Aorta (tissue), 5 donors: ENCODE results near the gene CREG2. TPM values are rescaled to one million over a fixed set of nuclear protein-coding genes. Genes with fewer than 3 reads are reported as not detected.
A peak's percentile ranks its signal among the peaks of the same experiment; 100 is the strongest.

ENCODE experiments used
- ATAC-seq: fragments of 200-7000 bp; cut with Tn5 transposase; one replicate; pipeline ENCODE4 v1.9.1; 2022; ENCODE audit warnings: moderate library complexity; ENCODE audit not compliant: low FRiP score
- DNase-seq, 2 donors: peaks; one replicate each; pipeline ENCODE4 v3.0.0-alpha.2; 2020
- H3K27ac ChIP-seq, 2 donors: one replicate each; pipeline ENCODE4 v1.5.1; 2013; ENCODE audit warnings: low read length in 2 of 2, mild to moderate bottlenecking in 2 of 2, moderate library complexity in 2 of 2, control low read depth in 1 of 2, inconsistent platforms in 1 of 2, low read depth in 1 of 2
- H3K27me3 ChIP-seq, 2 donors: one replicate each; pipeline ENCODE4 v1.6.1; 2013; ENCODE audit warnings: control low read depth in 1 of 2, low read length in 1 of 2, mild to moderate bottlenecking in 1 of 2, moderate library complexity in 1 of 2; ENCODE audit not compliant: insufficient read depth in 2 of 2, control insufficient read depth in 1 of 2
- H3K36me3 ChIP-seq, 2 donors: one replicate each; pipeline ENCODE4 v1.6.1; 2013; ENCODE audit warnings: control low read depth in 1 of 2, low read length in 1 of 2, mild to moderate bottlenecking in 1 of 2; ENCODE audit not compliant: insufficient read depth in 2 of 2, control insufficient read depth in 1 of 2
- H3K4me1 ChIP-seq, 2 donors: one replicate each; pipeline ENCODE4 v1.6.1; 2013; ENCODE audit warnings: low read length in 2 of 2, control low read depth in 1 of 2, mild to moderate bottlenecking in 1 of 2, moderate library complexity in 1 of 2; ENCODE audit not compliant: insufficient read depth in 2 of 2, control insufficient read depth in 1 of 2
- H3K4me3 ChIP-seq, 2 donors: one replicate each; pipeline ENCODE4 v1.5.1; 2013; ENCODE audit warnings: low read length in 2 of 2, control low read depth in 1 of 2, mild to moderate bottlenecking in 1 of 2
- H3K9me3 ChIP-seq: one replicate; pipeline ENCODE4 v1.6.1; 2013; ENCODE audit warnings: mild to moderate bottlenecking, low read length; ENCODE audit not compliant: control insufficient read depth
- WGBS, 2 donors: extraction: QIAGEN DNeasy Blood & Tissue Kit; methylation state at CpG; one replicate each; pipeline ENCODE4 v1.1.7; 2013; 5-methylcytosine and 5-hydroxymethylcytosine counted together
- intact Hi-C, 2 donors: fragments of 100-400 bp; cut with DNase I; formaldehyde crosslinking; loops; one replicate each; pipeline versions ENCODE4 v1.14.2 to v1.15.0; 2022
- polyA plus RNA-seq, 2 donors: library from polyadenylated mRNA; stranded (reverse); fragments of 200-250 nt; gene quantifications; one replicate each; pipeline ENCODE4 v1.2.3, GENCODE V29; 2013
- total RNA-seq, 2 donors: library from RNA; stranded (reverse); fragmentation: NEBNext Ultra II Directional; extraction: Animal tissue kit (Norgen Biotek cat#: 25700); gene quantifications; one replicate each; pipeline ENCODE4 v1.2.1, GENCODE V29; 2021
- donor health status: healthy with polysubstance abuse.
- donor health status: Bipolar disorder and iron deficiency.
- donor health status: DM: no; HTN: no; CAD: no.
- donor health status: DM: no; HTN: no; CAD: no.
- donor health status: DM: yes; HTN: yes; CAD: no.

CREG2 gene
- total and polyA plus RNA-seq, 4 donors = 0.60 TPM; not detected in 3

DNA sequence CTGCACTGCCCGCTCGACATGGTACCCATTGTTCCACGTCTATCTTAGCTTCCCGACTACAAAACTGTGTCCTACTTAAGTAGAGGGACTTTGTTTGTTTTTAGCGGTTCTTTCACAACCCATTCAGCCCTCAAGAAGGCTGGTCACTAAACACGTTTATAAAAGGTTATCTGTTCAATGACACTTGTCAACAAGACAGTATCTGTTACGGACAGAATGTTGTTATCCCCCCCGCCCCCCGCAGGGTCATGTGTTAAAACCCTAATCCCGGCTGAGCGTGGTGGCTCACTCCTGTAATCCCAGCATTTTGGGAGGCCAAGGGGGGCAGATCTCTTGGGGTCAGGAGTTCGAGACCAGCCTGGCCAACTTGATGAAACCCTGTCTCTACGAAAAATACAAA lies 40.4 kb upstream of the CREG2 start:
- Histone ChIP-seq H3K4me3 (no peak overlapping the region), H3K27ac (no peak overlapping the region), H3K36me3 (no peaks in the 10 kb centered on the region), H3K27me3 (no peaks in the 10 kb centered on the region), H3K4me1 (no peaks in the 10 kb centered on the region), H3K9me3 (no peaks in the 10 kb centered on the region)
- DNase-seq = no peak
- intact Hi-C loops = no loop called here
- WGBS, 2 donors = 95 to 98% methylated on average over 13 of the region's 13 CpGs
- ATAC-seq = no peak

DNA sequence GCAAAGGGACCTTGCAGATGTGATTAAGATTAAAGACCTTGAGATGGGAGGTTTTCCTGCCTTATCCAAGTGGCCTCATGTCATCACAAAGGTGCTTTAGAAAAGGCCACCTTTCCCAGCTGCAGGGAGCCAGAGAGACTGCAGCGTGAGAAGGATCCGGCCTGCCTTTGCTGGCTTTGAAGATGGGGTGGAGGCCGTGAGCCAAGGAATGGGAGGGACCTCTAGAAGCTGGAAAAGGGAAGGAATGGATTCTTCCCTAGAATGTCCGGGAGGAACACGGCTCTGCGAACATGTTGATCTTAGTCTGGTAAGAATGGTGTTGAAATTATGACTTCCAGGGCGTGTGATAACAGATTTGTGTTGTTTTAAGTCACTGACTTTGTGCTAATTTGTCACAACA lies 39.9 kb upstream of the CREG2 start:
- no peaks in the 10 kb centered on the region for H3K36me3 ChIP-seq
- intact Hi-C loops = no loop called here
- no peak for ATAC-seq

DNA sequence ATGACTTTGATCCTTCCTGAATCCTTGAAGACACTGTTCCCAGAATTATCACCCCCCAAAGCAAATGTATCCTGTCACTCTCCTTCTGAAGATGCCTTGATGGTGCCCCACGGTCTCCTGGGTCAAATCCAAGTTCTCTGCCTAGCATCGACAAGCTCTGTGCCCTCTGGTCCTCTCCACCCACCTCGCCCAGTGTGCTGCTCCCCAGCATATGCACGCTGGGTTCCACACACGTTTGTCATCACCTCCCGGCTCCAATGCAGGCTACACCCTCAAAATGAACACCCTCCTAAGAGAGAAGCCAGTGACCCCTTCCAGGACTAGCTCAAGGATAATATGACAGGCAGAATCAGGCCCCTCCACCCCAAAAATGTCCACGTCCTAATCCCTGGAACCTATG lies 39.5 kb upstream of the CREG2 start:
- WGBS, 2 donors = 91 to 92% methylated on average over 7 of the region's 7 CpGs
- no peak for ATAC-seq
- no peaks in the 10 kb centered on the region for H3K4me1 ChIP-seq
- H3K9me3 ChIP-seq = no peaks in the 10 kb centered on the region
- intact Hi-C loops = no loop called here
- H3K4me3 ChIP-seq = no peak overlapping the region
- H3K27ac ChIP-seq = no peak overlapping the region
- no peaks in the 10 kb centered on the region for H3K27me3 ChIP-seq
- DNase-seq = no peak
- no peaks in the 10 kb centered on the region for H3K36me3 ChIP-seq

More for the DNA sequence above, 39.9 kb upstream of the CREG2 start:
- H3K4me3 ChIP-seq = no peak overlapping the region
- H3K9me3 ChIP-seq = no peaks in the 10 kb centered on the region
- H3K27me3 ChIP-seq = no peaks in the 10 kb centered on the region
- H3K4me1 ChIP-seq = no peaks in the 10 kb centered on the region
- DNase-seq = no peak
- 89 to 92% methylated on average over 7 of the region's 7 CpGs for WGBS, 2 donors
- no peak overlapping the region for H3K27ac ChIP-seq

DNA sequence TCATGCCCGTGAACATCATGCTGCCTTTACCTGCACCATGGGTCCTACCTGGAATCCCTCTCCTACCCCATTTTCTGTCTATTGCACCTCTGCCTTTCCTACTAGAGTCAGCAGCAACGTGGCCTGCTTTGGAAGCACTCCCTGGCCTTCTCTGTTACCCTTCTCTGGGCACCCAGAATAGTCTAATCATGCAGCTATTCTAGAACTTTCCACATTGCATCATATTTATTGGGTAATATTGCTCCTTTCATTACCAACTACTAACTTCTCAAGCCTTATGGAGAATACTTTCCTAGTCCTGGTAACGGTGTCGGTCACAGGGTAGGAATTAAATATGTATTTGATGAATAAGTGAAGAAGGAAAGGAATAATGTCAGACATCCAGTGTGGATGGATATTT lies 33.3 kb upstream of the CREG2 start:
- ATAC-seq (no peak), DNase-seq (no peak)
- H3K27me3 ChIP-seq = no peaks in the 10 kb centered on the region
- H3K36me3 ChIP-seq = no peaks in the 10 kb centered on the region
- no peaks in the 10 kb centered on the region for H3K4me1 ChIP-seq
- no peaks in the 10 kb centered on the region for H3K9me3 ChIP-seq
- H3K27ac ChIP-seq = no peak overlapping the region
- intact Hi-C loops = no loop called here
- H3K4me3 ChIP-seq = no peak overlapping the region
- 83 to 86% methylated on average over 4 of the region's 4 CpGs for WGBS, 2 donors

DNA sequence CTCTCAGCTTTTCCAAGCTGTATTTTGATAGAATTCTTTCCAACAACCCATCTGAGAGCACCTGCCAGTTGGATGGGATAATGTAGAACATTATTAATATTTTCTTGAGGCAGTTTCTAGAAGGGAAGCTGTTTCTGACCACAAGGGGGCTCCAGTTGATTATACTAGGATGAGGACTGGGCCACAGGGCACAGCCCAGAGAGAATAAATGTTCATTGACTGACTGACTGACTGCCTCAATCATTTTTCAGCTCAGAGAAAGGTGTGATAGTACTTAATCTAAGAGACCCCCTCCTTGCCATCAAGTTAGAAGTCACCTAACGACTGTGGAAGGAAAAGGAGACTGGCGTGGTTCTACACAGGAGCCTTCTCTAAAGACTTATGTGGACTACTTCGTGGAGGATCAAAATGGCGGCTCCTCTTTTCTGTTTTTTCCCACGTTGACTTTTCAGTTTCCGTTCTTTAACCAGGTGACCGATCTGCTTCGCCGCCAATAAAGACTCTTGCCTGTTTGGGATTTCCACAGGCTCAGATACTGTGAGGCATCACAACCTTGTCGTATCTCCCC lies 31.9 kb upstream of the CREG2 start:
- 91 to 93% methylated on average over 10 of the region's 10 CpGs for WGBS, 2 donors

DNA sequence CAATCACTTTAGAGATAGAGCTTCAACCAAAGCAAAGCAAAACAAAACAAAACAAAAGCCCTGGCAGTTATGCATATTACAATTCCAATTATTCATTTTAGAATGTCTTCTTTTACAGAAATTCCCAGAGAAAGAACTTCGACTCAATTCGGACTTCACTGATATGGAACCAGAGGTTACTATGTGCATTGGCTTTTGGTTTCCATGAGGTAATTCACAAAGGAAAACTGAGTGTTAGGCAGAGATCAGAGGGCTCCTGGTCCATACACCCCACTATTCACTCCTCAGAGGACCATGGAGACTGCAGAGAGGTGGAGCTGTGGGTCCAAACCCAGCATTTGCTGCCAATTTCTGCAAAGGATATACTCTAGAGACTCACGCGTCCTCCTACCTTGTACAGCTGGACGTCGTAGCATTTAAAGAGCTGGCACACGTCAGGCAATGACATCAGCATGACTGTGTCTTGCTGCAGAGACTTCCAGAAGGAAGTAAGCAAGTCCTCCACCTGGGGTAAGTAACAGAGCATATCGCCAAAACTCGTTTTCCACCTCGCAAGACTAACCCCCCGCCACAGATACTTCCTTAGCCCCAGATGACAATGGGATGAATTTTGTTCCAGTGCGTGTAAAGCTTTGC lies 31.3 kb upstream of the CREG2 start:
- Histone ChIP-seq H3K27me3 (no peaks in the 10 kb centered on the region), H3K36me3 (no peaks in the 10 kb centered on the region), H3K4me1 (no peaks in the 10 kb centered on the region), H3K27ac (no peak overlapping the region), H3K4me3 (no peak overlapping the region), H3K9me3 (no peaks in the 10 kb centered on the region)
- DNase-seq = no peak
- intact Hi-C loops = loop anchor here (1.0 to 10.0 kb wide), 4 partner anchors 99 to 414 kb away; partner anchors contain the start of gene MAP4K4 (in 1 of the 2)
- WGBS, 2 donors = 37 to 42% methylated on average over 12 of the region's 12 CpGs
- ATAC-seq = no peak

More for the DNA sequence above, 31.9 kb upstream of the CREG2 start:
- Histone ChIP-seq H3K9me3 (no peaks in the 10 kb centered on the region), H3K27ac (no peak overlapping the region), H3K27me3 (no peaks in the 10 kb centered on the region), H3K4me1 (no peaks in the 10 kb centered on the region), H3K4me3 (no peak overlapping the region), H3K36me3 (no peaks in the 10 kb centered on the region)
- DNase-seq (no peak), ATAC-seq (peak; percentile 83)
- intact Hi-C loops = loop anchor here (5.0 to 10.0 kb wide), 3 partner anchors 98 to 413 kb away; partner anchors contain the start of gene MAP4K4 (in 1 of the 2)

DNA sequence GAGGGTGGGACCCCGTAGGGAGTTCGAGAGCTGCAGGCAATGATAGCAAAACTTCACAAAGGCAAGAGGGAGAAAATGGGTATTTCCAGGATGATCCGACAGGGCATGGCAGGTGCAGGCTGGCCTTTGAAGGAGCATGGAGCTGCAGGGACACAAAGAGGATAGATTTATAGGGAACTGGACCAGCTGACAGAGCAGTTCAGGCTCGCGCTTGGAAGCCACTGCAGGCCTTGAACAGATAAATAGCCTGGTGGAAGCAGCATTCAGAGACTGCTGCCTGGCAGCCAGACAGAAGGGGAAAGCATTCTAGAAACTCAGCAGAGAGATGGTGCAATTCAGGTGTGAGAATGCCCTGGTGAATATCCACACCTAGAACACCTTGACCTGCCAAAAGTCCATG lies 29.3 kb upstream of the CREG2 start:
- no peaks in the 10 kb centered on the region for H3K27me3 ChIP-seq

DNA sequence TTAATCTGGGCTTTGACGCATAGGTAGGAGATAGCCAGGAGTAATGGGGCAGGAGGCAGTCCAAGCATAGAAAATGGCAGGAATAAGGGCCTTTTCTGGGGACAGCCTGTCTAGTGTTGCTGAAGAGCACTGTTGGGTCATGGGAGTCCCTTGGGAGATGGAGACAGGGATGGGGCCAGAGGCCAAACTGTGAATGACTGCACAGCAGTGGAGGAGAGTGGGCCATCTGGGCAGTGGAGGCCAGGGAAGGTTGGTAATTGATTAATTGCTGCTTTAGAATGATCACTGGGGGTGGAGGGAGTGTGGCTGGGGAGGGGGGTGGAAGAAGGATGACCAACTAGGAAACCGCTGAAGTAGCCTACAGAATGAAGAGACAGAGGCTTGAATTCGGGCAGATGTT lies 28.6 kb upstream of the CREG2 start:
- Histone ChIP-seq H3K4me3 (no peak overlapping the region), H3K27ac (no peak overlapping the region), H3K4me1 (no peaks in the 10 kb centered on the region), H3K27me3 (no peaks in the 10 kb centered on the region), H3K36me3 (no peaks in the 10 kb centered on the region), H3K9me3 (no peaks in the 10 kb centered on the region)
- WGBS, 2 donors = 97 to 100% methylated on average over 3 of the region's 3 CpGs
- ATAC-seq (no peak), DNase-seq (no peak)
- intact Hi-C loops = loop anchor here (5.0 to 10.0 kb wide), 3 partner anchors 101 to 416 kb away; partner anchors contain the start of gene MAP4K4 (in 1 of the 2)

More for the DNA sequence above, 29.3 kb upstream of the CREG2 start:
- Histone ChIP-seq H3K36me3 (no peaks in the 10 kb centered on the region), H3K27ac (no peak overlapping the region), H3K4me3 (no peak overlapping the region), H3K9me3 (no peaks in the 10 kb centered on the region), H3K4me1 (no peaks in the 10 kb centered on the region)
- DNase-seq (no peak), ATAC-seq (no peak)
- intact Hi-C loops = loop anchor here (5.0 to 10.0 kb wide), 3 partner anchors 101 to 416 kb away; partner anchors contain the start of gene MAP4K4 (in 1 of the 2)
- WGBS, 2 donors = 86 to 87% methylated on average over 5 of the region's 5 CpGs

DNA sequence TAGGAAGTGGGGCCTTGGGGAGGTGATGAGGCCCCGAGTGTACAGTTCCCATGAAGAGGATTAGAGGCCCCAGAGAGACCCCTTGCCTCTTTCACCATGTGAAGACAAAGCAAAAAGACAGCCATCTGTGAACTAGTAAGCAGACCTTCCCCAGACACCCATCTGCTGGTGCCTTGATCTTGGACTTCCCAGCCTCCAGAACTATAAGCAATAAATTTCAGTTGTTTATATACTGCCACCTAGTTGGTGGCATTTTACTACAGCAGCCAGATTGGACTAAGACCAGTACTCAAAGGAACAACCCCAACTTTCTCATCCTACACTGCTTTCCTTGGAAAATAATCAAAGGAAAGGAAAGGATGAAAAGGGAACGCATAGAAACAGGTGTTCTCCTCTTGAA lies 27.9 kb upstream of the CREG2 start:
- no peak overlapping the region for H3K27ac ChIP-seq
- no peaks in the 10 kb centered on the region for H3K9me3 ChIP-seq
- no peaks in the 10 kb centered on the region for H3K4me1 ChIP-seq
- no peak overlapping the region for H3K4me3 ChIP-seq
- ATAC-seq (no peak), DNase-seq (no peak)
- no peaks in the 10 kb centered on the region for H3K36me3 ChIP-seq
- 97 to 98% methylated on average over 2 of the region's 2 CpGs for WGBS, 2 donors
- intact Hi-C loops = loop anchor here (5.0 to 10.0 kb wide), 3 partner anchors 102 to 417 kb away; partner anchors contain the start of gene MAP4K4 (in 1 of the 2)
- no peaks in the 10 kb centered on the region for H3K27me3 ChIP-seq
